Measurements from ENCODE around the gene ZNF500. TPM values are rescaled to one million over a fixed set of nuclear protein-coding genes. Genes with fewer than 3 reads are reported as not detected.

The ZNF500 gene
- total RNA-seq, 1 experiment from 2014 or later = 29.2 TPM

DNA sequence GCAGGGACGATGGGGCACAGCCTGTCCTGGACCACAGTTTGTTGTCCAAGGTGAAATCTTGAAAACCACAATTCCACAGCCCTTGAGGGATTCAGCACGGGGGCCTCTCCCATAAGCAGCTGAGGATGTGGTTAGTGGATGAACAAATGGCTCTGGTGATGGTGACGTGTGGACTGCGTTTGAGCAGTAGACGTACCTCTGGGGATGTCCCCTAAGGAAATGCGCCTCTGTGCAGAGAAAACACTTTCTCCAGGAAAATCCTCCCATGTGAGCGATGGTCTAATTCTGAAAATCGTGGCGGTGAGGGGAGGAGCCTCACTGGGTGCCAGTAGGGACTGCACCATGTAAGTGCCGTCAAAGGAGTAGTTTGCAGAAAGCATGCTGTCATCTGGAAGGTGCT is 23.9 kb upstream of the ZNF500 start:
- H3K79me2 ChIP-seq (ENCODE audit: low read depth) = peaks cover 6% of the 10 kb centered on the region; the same call in 1 of the 2 replicates

DNA sequence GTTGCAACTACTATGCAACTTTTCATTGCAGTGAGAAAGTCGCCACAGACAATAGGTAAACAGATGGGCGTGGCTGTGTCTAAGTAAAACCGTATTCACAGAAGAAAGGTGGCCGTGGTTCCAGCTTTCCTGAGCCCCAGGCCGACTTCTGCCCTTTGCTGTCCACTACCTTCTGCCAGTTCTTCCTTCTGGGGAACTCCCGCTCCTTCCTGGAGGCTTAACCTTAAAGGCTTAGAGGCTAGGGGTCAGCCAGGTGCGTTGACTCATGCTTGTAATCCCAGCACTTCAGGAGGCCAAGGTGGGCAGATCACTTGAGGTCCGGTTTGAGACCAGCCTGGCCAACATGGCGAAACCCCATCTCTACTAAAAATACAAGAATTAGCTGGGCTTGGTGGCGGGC is 23.3 kb upstream of the ZNF500 start:
- DNase-seq = peak; percentile 30 to 63
- Histone ChIP-seq H3K27me3 (ENCODE audit: insufficient read depth, low read depth) (no peaks in the 10 kb centered on the region), H3K9me3 (ENCODE audit: insufficient read depth, low read depth) (no peaks in the 10 kb centered on the region), H3K4me1 (replicated peaks; ENCODE audit: insufficient read depth) (peaks cover 38% of the 10 kb centered on the region), H3K27ac (peak overlapping the region; percentile 76), H3K9me2 (ENCODE audit: insufficient read depth) (no peaks in the 10 kb centered on the region), H4K20me1 (ENCODE audit: insufficient read depth) (no peaks in the 10 kb centered on the region), H3K4me3 (no peak overlapping the region), H3F3A (ENCODE audit: insufficient read depth, low read depth) (peaks cover 20% of the 10 kb centered on the region; the same call in 1 of the 2 replicates), H2AFZ (peak overlapping the region; percentile 66), H3K36me3 (ENCODE audit: low read depth) (no peaks in the 10 kb centered on the region), H3K4me2 (peak overlapping the region; percentile 67), H3K79me2 (ENCODE audit: low read depth) (peaks cover under 1% of the 10 kb centered on the region; the same call in 1 of the 2 replicates)
- no peak for TF ChIP-seq CTCF (conservative IDR thresholded peaks at IDR 0.05)
- no peak for TF ChIP-seq EZH2 (IDR thresholded peaks at IDR 0.05; ENCODE audit: low read depth)
- no TSS peak for BruUV-seq (replicated peaks)
- intact Hi-C loops (cut with micrococcal nuclease; ENCODE audit: unreplicated experiment) = no loop called here
- POLR2A ChIA-PET (ENCODE audit: unreplicated experiment) = interaction anchor here (0.7 kb wide), 1 partner anchor 44 kb away, joined by 5 read pairs; no protein-coding TSS in a partner anchor
- CTCF ChIA-PET = interaction anchor here (0.6 kb wide), 1 partner anchor 66 kb away, joined by 5 read pairs; no protein-coding TSS in a partner anchor

More for the DNA sequence above, 23.9 kb upstream of the ZNF500 start:
- ChIA-PET CTCF (interaction anchor here (0.6 kb wide), 1 partner anchor 67 kb away, joined by 5 read pairs; no protein-coding TSS in a partner anchor), POLR2A (ENCODE audit: unreplicated experiment) (no interaction called here)
- Histone ChIP-seq H3K27me3 (ENCODE audit: insufficient read depth, low read depth) (no peaks in the 10 kb centered on the region), H3K36me3 (ENCODE audit: low read depth) (no peaks in the 10 kb centered on the region), H3K4me2 (no peak overlapping the region), H2AFZ (no peak overlapping the region), H3K9me3 (ENCODE audit: insufficient read depth, low read depth) (no peaks in the 10 kb centered on the region), H3K27ac (no peak overlapping the region), H3K4me1 (replicated peaks; ENCODE audit: insufficient read depth) (peaks cover 38% of the 10 kb centered on the region), H3F3A (ENCODE audit: insufficient read depth, low read depth) (peaks cover 23% of the 10 kb centered on the region; the same call in 1 of the 2 replicates), H3K4me3 (no peak overlapping the region), H3K9me2 (ENCODE audit: insufficient read depth) (no peaks in the 10 kb centered on the region), H4K20me1 (ENCODE audit: insufficient read depth) (no peaks in the 10 kb centered on the region)
- BruUV-seq (replicated peaks) = no TSS peak
- TF ChIP-seq CTCF (conservative IDR thresholded peaks at IDR 0.05) = no peak
- TF ChIP-seq EZH2 (IDR thresholded peaks at IDR 0.05; ENCODE audit: low read depth) = no peak
- no peak for DNase-seq
- intact Hi-C loops (cut with micrococcal nuclease; ENCODE audit: unreplicated experiment) = no loop called here

DNA sequence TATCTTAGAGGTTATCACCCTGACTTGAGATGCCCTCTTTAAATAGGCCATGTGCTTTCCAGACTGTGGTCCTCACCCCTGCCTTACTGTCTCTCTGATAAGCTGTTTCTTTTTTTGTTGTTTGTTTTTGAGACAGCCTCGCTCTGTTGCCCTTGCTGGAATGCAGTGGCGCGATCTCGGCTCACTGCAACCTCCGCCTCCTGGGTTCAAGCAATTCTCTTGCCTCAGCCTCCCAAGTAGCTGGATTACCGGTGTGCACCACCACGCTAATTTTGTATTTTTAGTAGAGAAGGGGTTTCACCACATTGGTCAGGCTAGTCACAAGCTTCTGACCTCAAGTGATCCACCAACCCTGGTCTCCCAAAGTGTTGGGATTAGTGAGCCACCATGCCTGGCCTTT is 21.9 kb upstream of the ZNF500 start:
- H2AFZ ChIP-seq = no peak overlapping the region
- no peaks in the 10 kb centered on the region for H4K20me1 ChIP-seq (ENCODE audit: insufficient read depth)
- POLR2A ChIA-PET (ENCODE audit: unreplicated experiment) = interaction anchor here (0.7 kb wide), 1 partner anchor 10 kb away, joined by 3 read pairs; no protein-coding TSS in a partner anchor
- H3K36me3 ChIP-seq (ENCODE audit: low read depth) = no peaks in the 10 kb centered on the region
- H3K4me1 ChIP-seq (replicated peaks; ENCODE audit: insufficient read depth) = peaks cover 32% of the 10 kb centered on the region
- no TSS peak for BruUV-seq (replicated peaks)
- no peak overlapping the region for H3K27ac ChIP-seq
- DNase-seq = no peak
- CTCF ChIA-PET = interaction anchor here (0.7 kb wide), 1 partner anchor 43 kb away, joined by 4 read pairs; no protein-coding TSS in a partner anchor
- H3F3A ChIP-seq (ENCODE audit: insufficient read depth, low read depth) = peaks cover 20% of the 10 kb centered on the region; the same call in 1 of the 2 replicates
- no peaks in the 10 kb centered on the region for H3K9me2 ChIP-seq (ENCODE audit: insufficient read depth)
- no peak overlapping the region for H3K4me3 ChIP-seq
- intact Hi-C loops (cut with micrococcal nuclease; ENCODE audit: unreplicated experiment) = no loop called here
- H3K4me2 ChIP-seq = no peak overlapping the region
- H3K79me2 ChIP-seq (ENCODE audit: low read depth) = no peaks in the 10 kb centered on the region
- no peaks in the 10 kb centered on the region for H3K27me3 ChIP-seq (ENCODE audit: insufficient read depth, low read depth)
- no peaks in the 10 kb centered on the region for H3K9me3 ChIP-seq (ENCODE audit: insufficient read depth, low read depth)
- TF ChIP-seq EZH2 (IDR thresholded peaks at IDR 0.05; ENCODE audit: low read depth) = no peak
- TF ChIP-seq CTCF (conservative IDR thresholded peaks at IDR 0.05) = no peak
